IMR-90 (cell line): ENCODE measurements around the gene FBP1. TPM values are rescaled to one million over a fixed set of nuclear protein-coding genes. Genes with fewer than 3 reads are reported as not detected.

Source experiments
- ATAC-seq: fragments of 200-7000 bp; cut with Tn5 transposase; 2 replicates; pipeline ENCODE4 v1.9.1; 2020; ENCODE audit warnings: low read depth, mild to moderate bottlenecking, moderate library complexity
- BruUV-seq: library from RNA; stranded (reverse); fragments of 400-500 nt; replicated peaks from 2 replicates; lab custom pipeline; 2021; lab: Mats Ljungman, UMichigan
- CTCF ChIA-PET: fragments of 300-600 bp; formaldehyde crosslinking; extraction: SDS; loops from one replicate; lab custom pipeline; 2021; ENCODE audit warnings: antibody characterized with exemption; lab: Yijun Ruan, JAX
- POLR2A ChIA-PET: fragments of 300-600 bp; sonication (Branson Sonifier 250); formaldehyde crosslinking; loops from one replicate; lab custom pipeline; 2022; ENCODE audit warnings: antibody characterized with exemption; ENCODE audit not compliant: unreplicated experiment; lab: Charles Lee
- DNase-seq: peaks from one replicate; pipeline ENCODE4 v3.0.0; 2013
- H2AFZ ChIP-seq: replicated peaks from 2 replicates; pipeline ENCODE3; 2013; ENCODE audit warnings: low read length, mild to moderate bottlenecking; ENCODE audit not compliant: poor library complexity
- H2AK5ac ChIP-seq: 2 replicates; pipeline ENCODE4 v1.6.1; 2013; ENCODE audit warnings: low read depth, low read length, inconsistent platforms
- H2AK9ac ChIP-seq: replicated peaks from 2 replicates; pipeline ENCODE3; 2013; ENCODE audit warnings: mild to moderate bottlenecking, low read depth, low read length, moderate library complexity; ENCODE audit not compliant: poor library complexity
- H2BK120ac ChIP-seq: 2 replicates; pipeline ENCODE4 v1.6.1; 2013; ENCODE audit warnings: low read depth, low read length, inconsistent platforms
- H2BK15ac ChIP-seq: 3 replicates; pipeline ENCODE4 v1.6.1; 2013; ENCODE audit warnings: low read depth, low read length, inconsistent platforms
- H2BK20ac ChIP-seq: 2 replicates; pipeline ENCODE4 v1.6.1; 2013; ENCODE audit warnings: low read depth, mild to moderate bottlenecking, inconsistent platforms, low read length, moderate library complexity
- H2BK5ac ChIP-seq: 2 replicates; pipeline ENCODE4 v1.6.1; 2013; ENCODE audit warnings: mild to moderate bottlenecking, low read depth, low read length, inconsistent platforms; ENCODE audit not compliant: poor library complexity, severe bottlenecking
- H3K14ac ChIP-seq: replicated peaks from 2 replicates; pipeline ENCODE4 v1.6.1; 2013; ENCODE audit warnings: low read depth, low read length, inconsistent platforms
- H3K18ac ChIP-seq: 2 replicates; pipeline ENCODE4 v1.6.1; 2013; ENCODE audit warnings: low read depth, low read length, control low read depth
- H3K23ac ChIP-seq: 2 replicates; pipeline ENCODE4 v1.6.1; 2013; ENCODE audit warnings: low read depth, low read length, inconsistent platforms
- H3K27ac ChIP-seq: 2 replicates; pipeline ENCODE4 v1.5.1; 2013; ENCODE audit warnings: mild to moderate bottlenecking, control low read depth, low read length; ENCODE audit not compliant: insufficient read depth
- H3K27me3 ChIP-seq: 2 replicates; pipeline ENCODE4 v1.6.1; 2013; ENCODE audit warnings: low read length; ENCODE audit not compliant: control insufficient read depth, insufficient read depth
- H3K36me3 ChIP-seq: 2 replicates; pipeline ENCODE4 v1.6.1; 2013; ENCODE audit warnings: low read length, mixed read lengths; ENCODE audit not compliant: control insufficient read depth, insufficient read depth
- H3K4ac ChIP-seq: 2 replicates; pipeline ENCODE4 v1.6.1; 2013; ENCODE audit warnings: low read depth, low read length, inconsistent platforms
- H3K4me1 ChIP-seq: 2 replicates; pipeline ENCODE4 v1.6.1; 2013; ENCODE audit warnings: low read length, mixed read lengths; ENCODE audit not compliant: control insufficient read depth, insufficient read depth
- H3K4me2 ChIP-seq: 2 replicates; pipeline ENCODE4 v1.6.1; 2013; ENCODE audit warnings: low read depth, mild to moderate bottlenecking, control low read depth, low read length, moderate library complexity
- H3K4me3 ChIP-seq: 2 replicates; pipeline ENCODE4 v1.5.1; 2013; ENCODE audit warnings: low read depth, mild to moderate bottlenecking, control low read depth, low read length, moderate library complexity; ENCODE audit not compliant: insufficient read depth
- H3K56ac ChIP-seq: 2 replicates; pipeline ENCODE4 v1.6.1; 2013; ENCODE audit warnings: low read length, inconsistent platforms; ENCODE audit not compliant: insufficient read depth; ENCODE audit errors: extremely low read depth
- H3K79me1 ChIP-seq, 2 experiments: 2 replicates each; pipeline ENCODE4 v1.6.1; 2013; ENCODE audit warnings: low read length in 2 of 2, inconsistent platforms in 1 of 2, low read depth in 1 of 2
- H3K9ac ChIP-seq: 2 replicates; pipeline ENCODE4 v1.6.1; 2013; ENCODE audit warnings: low read depth, low read length, control low read depth
- H3K9me1 ChIP-seq: 2 replicates; pipeline ENCODE4 v1.6.1; 2013; ENCODE audit warnings: low read length, inconsistent platforms; ENCODE audit not compliant: insufficient read depth
- H3K9me3 ChIP-seq: 2 replicates; pipeline ENCODE4 v1.6.1; 2013; ENCODE audit warnings: low read length; ENCODE audit not compliant: control insufficient read depth, insufficient read depth
- H4K20me1 ChIP-seq: 2 replicates; pipeline ENCODE4 v1.6.1; 2013; ENCODE audit warnings: low read length, inconsistent platforms; ENCODE audit not compliant: insufficient read depth
- H4K5ac ChIP-seq: 2 replicates; pipeline ENCODE4 v1.6.1; 2013; ENCODE audit warnings: mild to moderate bottlenecking, low read depth, low read length, control low read depth
- H4K8ac ChIP-seq, 2 experiments: 2 replicates each; pipeline ENCODE4 v1.6.1; 2013; ENCODE audit warnings: low read depth in 2 of 2, low read length in 2 of 2, control low read depth in 1 of 2, inconsistent platforms in 1 of 2
- H4K91ac ChIP-seq: 2 replicates; pipeline ENCODE4 v1.6.1; 2013; ENCODE audit warnings: low read depth, low read length, inconsistent platforms; ENCODE audit not compliant: insufficient read depth
- BHLHE40 ChIP-seq: fragments of 150-350 bp; IDR thresholded peaks from 2 replicates; pipeline ENCODE4 v1.6.1; 2016; ENCODE audit warnings: mild to moderate bottlenecking, low read depth, low read length
- CEBPB ChIP-seq: IDR thresholded peaks from 2 replicates; pipeline ENCODE4 v1.6.1; 2012; ENCODE audit warnings: low read depth, low read length, improper control_type of control experiment
- CHD1 ChIP-seq: IDR thresholded peaks from 2 replicates; pipeline ENCODE4 v1.6.1; 2012; ENCODE audit warnings: low read depth, low read length, improper control_type of control experiment
- CTCF ChIP-seq: conservative IDR thresholded peaks from 2 replicates; pipeline ENCODE4 v1.5.1; 2012; ENCODE audit warnings: mild to moderate bottlenecking, low read depth, low read length, improper control_type of control experiment
- ELK1 ChIP-seq: fragments of 150-350 bp; IDR thresholded peaks from 2 replicates; pipeline ENCODE4 v1.6.1; 2016; ENCODE audit warnings: low read depth, mild to moderate bottlenecking, low read length, moderate library complexity, borderline replicate concordance
- FOS ChIP-seq: fragments of 150-350 bp; IDR thresholded peaks from 2 replicates; pipeline ENCODE4 v1.6.1; 2016; ENCODE audit warnings: low read depth, low read length
- MAFK ChIP-seq: IDR thresholded peaks from 2 replicates; pipeline ENCODE4 v1.6.1; 2012; ENCODE audit warnings: low read depth, low read length, improper control_type of control experiment
- MAZ ChIP-seq: IDR thresholded peaks from 2 replicates; pipeline ENCODE4 v1.6.1; 2012; ENCODE audit warnings: low read depth, mild to moderate bottlenecking, low read length, improper control_type of control experiment, moderate library complexity, borderline replicate concordance
- MXI1 ChIP-seq: IDR thresholded peaks from 2 replicates; pipeline ENCODE4 v1.6.1; 2012; ENCODE audit warnings: low read depth, mild to moderate bottlenecking, low read length, moderate library complexity, borderline replicate concordance
- NFE2L2 ChIP-seq: fragments of 150-350 bp; IDR thresholded peaks from 2 replicates; pipeline ENCODE4 v1.6.1; 2016; ENCODE audit warnings: low read depth, mild to moderate bottlenecking, low read length
- POLR2A ChIP-seq: IDR thresholded peaks from 2 replicates; pipeline ENCODE4 v1.6.1; 2012; ENCODE audit warnings: mild to moderate bottlenecking, low read depth, low read length
- RAD21 ChIP-seq: IDR thresholded peaks from 2 replicates; pipeline ENCODE4 v1.6.1; 2012; ENCODE audit warnings: low read length, improper control_type of control experiment
- RCOR1 ChIP-seq: IDR thresholded peaks from 2 replicates; pipeline ENCODE4 v1.6.1; 2012; ENCODE audit warnings: mild to moderate bottlenecking, low read length, improper control_type of control experiment; ENCODE audit not compliant: insufficient replicate concordance
- RFX5 ChIP-seq: IDR thresholded peaks from 2 replicates; pipeline ENCODE4 v1.8.0; 2012; ENCODE audit warnings: low read depth, mild to moderate bottlenecking, low read length, moderate library complexity
- SMC3 ChIP-seq: fragments of 150-350 bp; IDR thresholded peaks from 2 replicates; pipeline ENCODE4 v1.6.1; 2016; ENCODE audit warnings: low read depth, mild to moderate bottlenecking, antibody characterized with exemption, low read length, moderate library complexity
- USF2 ChIP-seq: fragments of 150-350 bp; IDR thresholded peaks from 2 replicates; pipeline ENCODE4 v1.6.1; 2017; ENCODE audit warnings: mild to moderate bottlenecking, antibody characterized with exemption, low read length, low read depth
- WGBS, 2 experiments: methylation state at CpG; one replicate each; pipeline versions ENCODE4 v1.1.5 to v1.1.7; 2013; ENCODE audit warnings: missing lambda C conversion rate in 2 of 2; ENCODE audit not compliant: insufficient read length in 1 of 2; ENCODE audit errors: extremely low coverage in 2 of 2; 5-methylcytosine and 5-hydroxymethylcytosine counted together
- dilution Hi-C: fragments of 300-500 bp; cut with HindIII; formaldehyde crosslinking; loops from one replicate; pipeline ENCODE4 v1.14.3; 2018; ENCODE audit warnings: low sequenced_read_pairs; ENCODE audit not compliant: unreplicated experiment
- in situ Hi-C: fragments of 300-500 bp; cut with MboI; formaldehyde crosslinking; loops from 3 replicates; pipeline ENCODE4 v1.14.3; 2019; ENCODE audit warnings: low sequenced_read_pairs, inconsistent platforms, mixed read lengths
- intact Hi-C: fragments of 100-400 bp; cut with micrococcal nuclease; formaldehyde crosslinking; loops from 2 replicates; pipeline ENCODE4 v1.10.0; 2022
- polyA plus RNA-seq, 3 experiments: library from polyadenylated mRNA; depleted of rRNA; stranded (reverse); fragments of >200 nt; gene quantifications; 2 replicates each; pipeline ENCODE4 v1.2.3, GENCODE V29; 2012; ENCODE audit warnings: low replicate concordance in 1 of 3
- total RNA-seq: library from RNA; depleted of rRNA; stranded (reverse); fragments of >200 nt; gene quantifications from 2 replicates; pipeline ENCODE4 v1.2.3, GENCODE V29; 2012

Gene FBP1
- total and polyA plus RNA-seq, 2 of the 4 experiments (the other 2 are of a cell fraction): not detected

GRCh38 chr9:94560237-94560636, 79.1 kb downstream of the FBP1 start:
- WGBS, 2 experiments: no CpG with 5 or more reads among the region's 6 CpGs
- CTCF ChIA-PET: no interaction called here

More at GRCh38 chr9:94560237-94560636, 79.1 kb downstream of the FBP1 start:
- BruUV-seq: no TSS peak
- H3K79me1 ChIP-seq: no peaks in the 10 kb centered on the region
- no peak overlapping the region for H2BK5ac ChIP-seq
- H4K91ac ChIP-seq: no peak overlapping the region
- H2AK5ac ChIP-seq: no peak overlapping the region
- H3K23ac ChIP-seq: no peak overlapping the region
- H3K27ac ChIP-seq: no peak overlapping the region
- no peaks in the 10 kb centered on the region for H3K27me3 ChIP-seq
- ATAC-seq: no peak
- no peak overlapping the region for H3K18ac ChIP-seq
- H4K5ac ChIP-seq: no peak overlapping the region
- H2BK20ac ChIP-seq: no peak overlapping the region
- no peaks in the 10 kb centered on the region for H4K20me1 ChIP-seq
- H3K4ac ChIP-seq: no peak overlapping the region
- in situ Hi-C loops (no loop called here), intact Hi-C loops (loop anchor here (10.0 kb wide), 1 partner anchor 55 kb away; no protein-coding TSS in a partner anchor), dilution Hi-C loops (no loop called here)
- no peak for DNase-seq
- no peak overlapping the region for H3K9ac ChIP-seq
- no peak for TF ChIP-seq CEBPB
- no peak for TF ChIP-seq SMC3
- no peak for TF ChIP-seq CTCF
- TF ChIP-seq RAD21: no peak
- TF ChIP-seq RCOR1: no peak
- no peak for TF ChIP-seq POLR2A
- TF ChIP-seq NFE2L2: no peak
- TF ChIP-seq ELK1: no peak
- TF ChIP-seq BHLHE40: no peak
- no peak for TF ChIP-seq FOS
- no peak for TF ChIP-seq MXI1
- TF ChIP-seq MAZ: no peak
- no peak for TF ChIP-seq RFX5
- TF ChIP-seq CHD1: no peak
- TF ChIP-seq USF2: no peak
- no peak for TF ChIP-seq MAFK
- no peak overlapping the region for H3K4me3 ChIP-seq
- H3K9me3 ChIP-seq: no peaks in the 10 kb centered on the region
- no peak overlapping the region for H3K14ac ChIP-seq
- no peak overlapping the region for H3K4me2 ChIP-seq
- no peaks in the 10 kb centered on the region for H3K36me3 ChIP-seq
- no peak overlapping the region for H2BK15ac ChIP-seq
- no peak overlapping the region for H2BK120ac ChIP-seq
- H3K56ac ChIP-seq: no peak overlapping the region
- no peaks in the 10 kb centered on the region for H3K9me1 ChIP-seq
- H2AFZ ChIP-seq: no peak overlapping the region
- no peak overlapping the region for H2AK9ac ChIP-seq
- POLR2A ChIA-PET: no interaction called here
- H4K8ac ChIP-seq: no peak overlapping the region
- H3K4me1 ChIP-seq: no peaks in the 10 kb centered on the region
